HG02678 (cell line): ENCODE measurements around the gene CARS1.
"Not testable (repeated sequence)": the region's sequence is repeated elsewhere in the genome, so short reads cannot be mapped to it uniquely, and the experiment has no call there.

ENCODE experiments used
- ATAC-seq: cut with Tn5 transposase; IDR thresholded peaks from one replicate; pipeline ENCODE4 v1.9.1; 2021; ENCODE audit warnings: mild to moderate bottlenecking, moderate library complexity; ENCODE audit not compliant: unreplicated experiment

The CARS1 gene

GRCh38 chr11:3090096-3090901 is 33.1 kb upstream of the CARS1 start:
- ATAC-seq: no peak

- no peak for ATAC-seq
These were observed 32.2 kb upstream of the CARS1 start for GRCh38 chr11:3089236-3090061.

GRCh38 chr11:3088806-3089205 is 31.6 kb upstream of the CARS1 start:
- no peak for ATAC-seq

- ATAC-seq: no peak
These were observed 30.9 kb upstream of the CARS1 start for GRCh38 chr11:3087821-3088800.

GRCh38 chr11:3087373-3087772 is 30.1 kb upstream of the CARS1 start:
- ATAC-seq: no peak

GRCh38 chr11:3086671-3087150 is 29.5 kb upstream of the CARS1 start:
- ATAC-seq: no peak

GRCh38 chr11:3086114-3086513 is 28.9 kb upstream of the CARS1 start:
- no peak for ATAC-seq

- ATAC-seq: no peak
These were observed 27.8 kb upstream of the CARS1 start for GRCh38 chr11:3085052-3085451.

GRCh38 chr11:3083321-3083720 is 26.1 kb upstream of the CARS1 start:
- no peak for ATAC-seq

- no peak for ATAC-seq
These were observed 24.1 kb upstream of the CARS1 start for GRCh38 chr11:3081386-3081751.

GRCh38 chr11:3080733-3081385 is 23.6 kb upstream of the CARS1 start:
- ATAC-seq: no peak

- ATAC-seq: no peak
These were observed 22.9 kb upstream of the CARS1 start for GRCh38 chr11:3080104-3080503.

GRCh38 chr11:3077846-3078440 is 20.7 kb upstream of the CARS1 start:
- no peak for ATAC-seq

GRCh38 chr11:3077189-3077836 is 20.1 kb upstream of the CARS1 start:
- no peak for ATAC-seq

- no peak for ATAC-seq
These were observed 17.8 kb upstream of the CARS1 start for GRCh38 chr11:3074912-3075589.

GRCh38 chr11:3073029-3073435 is 15.8 kb upstream of the CARS1 start:
- no peak for ATAC-seq

- no peak for ATAC-seq
These were observed 12.2 kb upstream of the CARS1 start for GRCh38 chr11:3069425-3069824.

GRCh38 chr11:3066308-3066707 is 9.1 kb upstream of the CARS1 start:
- ATAC-seq: not testable (repeated sequence)

- not testable (repeated sequence) for ATAC-seq
These were observed 7.5 kb upstream of the CARS1 start for GRCh38 chr11:3064709-3065108.
